Endothelial cell of umbilical vein (primary cell): ENCODE results near the gene OXLD1.

Source experiments
- CTCF ChIP-seq, 2 donors: IDR thresholded peaks; 1 replicate in 1 of 2; 2 replicates in 1 of 2; pipeline ENCODE4 v1.5.1; 2011; ENCODE audit warnings: low read length in 2 of 2, mild to moderate bottlenecking in 2 of 2, moderate library complexity in 2 of 2, control low read depth in 1 of 2, inconsistent platforms in 1 of 2, low read depth in 1 of 2; ENCODE audit not compliant: insufficient read depth in 1 of 2; ENCODE audit errors: extremely low read depth in 1 of 2
- EZH2 ChIP-seq: IDR thresholded peaks from 2 replicates; pipeline ENCODE4 v1.6.1; 2012; ENCODE audit warnings: borderline replicate concordance, low read depth, mild to moderate bottlenecking, moderate library complexity, low read length, inconsistent platforms; ENCODE audit not compliant: severe bottlenecking
- JUN ChIP-seq: IDR thresholded peaks from 2 replicates; pipeline ENCODE4 v1.6.1; 2011; ENCODE audit warnings: borderline replicate concordance, low read depth; ENCODE audit not compliant: insufficient read length, insufficient read depth
- MAX ChIP-seq: IDR thresholded peaks from 2 replicates; pipeline ENCODE4 v1.6.1; 2011; ENCODE audit not compliant: insufficient read depth, insufficient read length
- POLR2A ChIP-seq: IDR thresholded peaks from 2 replicates; pipeline ENCODE4 v1.6.1; 2012; ENCODE audit warnings: low read depth, mild to moderate bottlenecking, control low read depth, low read length
- POLR2AphosphoS5 ChIP-seq: IDR thresholded peaks from 2 replicates; pipeline ENCODE4 v1.6.1; 2012; ENCODE audit warnings: low read depth, mild to moderate bottlenecking, control low read depth, low read length, moderate library complexity; ENCODE audit not compliant: insufficient read depth

- no peak for TF ChIP-seq CTCF (IDR thresholded peaks at IDR 0.05; ENCODE audit: extremely low read depth in 1 of 2, insufficient read depth in 1 of 2, low read depth in 1 of 2, low read length in 2 of 2)
- TF ChIP-seq MAX: no peak
- TF ChIP-seq EZH2: no peak
- TF ChIP-seq JUN: no peak
- no peak for TF ChIP-seq POLR2AphosphoS5
- TF ChIP-seq POLR2A: no peak
These were observed 10.9 kb downstream of the OXLD1 start for GRCh38 chr17:81655378-81656117.
